ENCODE measurements around the gene SPP2.

DNA sequence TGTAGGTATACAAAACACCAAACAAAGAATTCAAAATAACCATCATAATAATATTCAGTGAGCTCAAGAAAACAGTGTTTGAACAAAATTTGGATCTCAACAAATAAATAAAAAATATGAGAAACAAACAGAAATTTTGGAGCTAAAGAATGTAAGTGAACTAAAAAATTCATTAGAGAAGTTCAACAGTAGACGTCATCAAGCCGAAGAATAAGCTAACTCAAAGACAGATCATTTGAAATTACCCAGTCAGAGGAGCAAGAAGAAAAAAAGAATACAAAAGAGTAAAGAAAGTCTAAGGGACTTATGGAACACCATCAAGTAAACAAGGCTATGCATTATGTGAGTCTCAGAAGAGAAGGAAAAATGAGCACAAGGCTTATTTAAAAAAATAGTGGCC, 16.6 kb upstream of the SPP2 start:
- TF ChIP-seq, protein P1, sequence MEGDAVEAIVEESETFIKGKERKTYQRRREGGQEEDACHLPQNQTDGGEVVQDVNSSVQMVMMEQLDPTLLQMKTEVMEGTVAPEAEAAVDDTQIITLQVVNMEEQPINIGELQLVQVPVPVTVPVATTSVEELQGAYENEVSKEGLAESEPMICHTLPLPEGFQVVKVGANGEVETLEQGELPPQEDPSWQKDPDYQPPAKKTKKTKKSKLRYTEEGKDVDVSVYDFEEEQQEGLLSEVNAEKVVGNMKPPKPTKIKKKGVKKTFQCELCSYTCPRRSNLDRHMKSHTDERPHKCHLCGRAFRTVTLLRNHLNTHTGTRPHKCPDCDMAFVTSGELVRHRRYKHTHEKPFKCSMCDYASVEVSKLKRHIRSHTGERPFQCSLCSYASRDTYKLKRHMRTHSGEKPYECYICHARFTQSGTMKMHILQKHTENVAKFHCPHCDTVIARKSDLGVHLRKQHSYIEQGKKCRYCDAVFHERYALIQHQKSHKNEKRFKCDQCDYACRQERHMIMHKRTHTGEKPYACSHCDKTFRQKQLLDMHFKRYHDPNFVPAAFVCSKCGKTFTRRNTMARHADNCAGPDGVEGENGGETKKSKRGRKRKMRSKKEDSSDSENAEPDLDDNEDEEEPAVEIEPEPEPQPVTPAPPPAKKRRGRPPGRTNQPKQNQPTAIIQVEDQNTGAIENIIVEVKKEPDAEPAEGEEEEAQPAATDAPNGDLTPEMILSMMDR (IDR thresholded peaks at IDR 0.05), result no peak
- TF ChIP-seq, protein P2, sequence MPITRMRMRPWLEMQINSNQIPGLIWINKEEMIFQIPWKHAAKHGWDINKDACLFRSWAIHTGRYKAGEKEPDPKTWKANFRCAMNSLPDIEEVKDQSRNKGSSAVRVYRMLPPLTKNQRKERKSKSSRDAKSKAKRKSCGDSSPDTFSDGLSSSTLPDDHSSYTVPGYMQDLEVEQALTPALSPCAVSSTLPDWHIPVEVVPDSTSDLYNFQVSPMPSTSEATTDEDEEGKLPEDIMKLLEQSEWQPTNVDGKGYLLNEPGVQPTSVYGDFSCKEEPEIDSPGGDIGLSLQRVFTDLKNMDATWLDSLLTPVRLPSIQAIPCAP (CRISPR knock-in tag; IDR thresholded peaks at IDR 0.05), result no peak
- TF ChIP-seq, protein P3, sequence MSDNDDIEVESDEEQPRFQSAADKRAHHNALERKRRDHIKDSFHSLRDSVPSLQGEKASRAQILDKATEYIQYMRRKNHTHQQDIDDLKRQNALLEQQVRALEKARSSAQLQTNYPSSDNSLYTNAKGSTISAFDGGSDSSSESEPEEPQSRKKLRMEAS (CRISPR knock-in tag; IDR thresholded peaks at IDR 0.05), result no peak
- TF ChIP-seq, protein P4, sequence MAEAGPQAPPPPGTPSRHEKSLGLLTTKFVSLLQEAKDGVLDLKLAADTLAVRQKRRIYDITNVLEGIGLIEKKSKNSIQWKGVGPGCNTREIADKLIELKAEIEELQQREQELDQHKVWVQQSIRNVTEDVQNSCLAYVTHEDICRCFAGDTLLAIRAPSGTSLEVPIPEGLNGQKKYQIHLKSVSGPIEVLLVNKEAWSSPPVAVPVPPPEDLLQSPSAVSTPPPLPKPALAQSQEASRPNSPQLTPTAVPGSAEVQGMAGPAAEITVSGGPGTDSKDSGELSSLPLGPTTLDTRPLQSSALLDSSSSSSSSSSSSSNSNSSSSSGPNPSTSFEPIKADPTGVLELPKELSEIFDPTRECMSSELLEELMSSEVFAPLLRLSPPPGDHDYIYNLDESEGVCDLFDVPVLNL (CRISPR knock-in tag; IDR thresholded peaks at IDR 0.05; ENCODE audit: borderline replicate concordance, low read depth), result no peak
- TF ChIP-seq TEAD4 (CRISPR knock-in tag; IDR thresholded peaks at IDR 0.05), result no peak

Measured in WTC11 (cell line).